Endothelial cell of umbilical vein (primary cell): ENCODE results near the gene GPSM1. TPM values are rescaled to one million over a fixed set of nuclear protein-coding genes. Genes with fewer than 3 reads are reported as not detected.

Experiments used
- BruUV-seq: library from RNA; stranded (reverse); fragments of 400-500 nt; replicated peaks from 2 replicates; lab custom pipeline; 2021; lab: Mats Ljungman, UMichigan
- CTCF ChIA-PET: fragments of 300-600, 350-600 bp; sonication (Branson Sonifier 250); formaldehyde crosslinking; loops from one replicate; lab custom pipeline; 2021; ENCODE audit warnings: antibody characterized with exemption, inconsistent platforms; lab: Charles Lee
- POLR2A ChIA-PET: fragments of 300-600, 350-600 bp; sonication (Branson Sonifier 250); formaldehyde crosslinking; loops from one replicate; lab custom pipeline; 2021; ENCODE audit warnings: antibody characterized with exemption, inconsistent platforms; lab: Charles Lee
- DNase-seq: peaks from one replicate; pipeline ENCODE4 v3.0.0-alpha.2; 2011; ENCODE audit warnings: low read depth, low spot score
- FAIRE-seq: peaks from 2 replicates; lab custom pipeline; 2011; peaks lifted over from hg19 to GRCh38; lab: Jason Lieb, UNC
- H2AFZ ChIP-seq: 2 replicates; pipeline ENCODE4 v1.6.0; 2012; ENCODE audit warnings: low read depth, low read length, control low read depth, inconsistent platforms
- H3K27ac ChIP-seq: 2 replicates; pipeline ENCODE4 v1.5.1; 2011; ENCODE audit warnings: low read depth, mild to moderate bottlenecking, control low read depth, low read length, moderate library complexity; ENCODE audit not compliant: insufficient read depth
- H3K27me3 ChIP-seq, 2 experiments: 2 replicates each; pipeline versions ENCODE4 v1.6.0 to v1.6.1; 2011; ENCODE audit warnings: low read length in 2 of 2, mixed read lengths in 1 of 2; ENCODE audit not compliant: control insufficient read depth in 2 of 2, insufficient read depth in 2 of 2
- H3K36me3 ChIP-seq, 2 experiments: 2 replicates in 1 of 2; 3 replicates in 1 of 2; pipeline ENCODE4 v1.5.1; 2011; ENCODE audit warnings: low read length in 2 of 2, mild to moderate bottlenecking in 1 of 2, moderate library complexity in 1 of 2; ENCODE audit not compliant: control insufficient read depth in 2 of 2, insufficient read depth in 2 of 2; ENCODE audit errors: extremely low read depth in 1 of 2
- H3K4me1 ChIP-seq: 3 replicates; pipeline ENCODE4 v1.5.1; 2011; ENCODE audit warnings: mild to moderate bottlenecking, low read length; ENCODE audit not compliant: control insufficient read depth, insufficient read depth; ENCODE audit errors: extremely low read depth
- H3K4me2 ChIP-seq: 2 replicates; pipeline ENCODE4 v1.6.1; 2011; ENCODE audit warnings: low read length, control low read depth, mixed read lengths; ENCODE audit not compliant: insufficient read depth
- H3K4me3 ChIP-seq, 3 experiments: fragments of 200-600 bp in 1 of 3; sonication (generic), shearing (Covaris generic) in 1 of 3; replicated peaks in 1 of 3; 2 replicates each; pipeline ENCODE4 v1.5.1; 2011 to 2016; ENCODE audit warnings: control low read depth in 3 of 3, low read length in 3 of 3, mild to moderate bottlenecking in 2 of 3, inconsistent platforms in 1 of 3, low read depth in 1 of 3, moderate library complexity in 1 of 3; ENCODE audit not compliant: insufficient read depth in 1 of 3
- H3K79me2 ChIP-seq: 2 replicates; pipeline ENCODE4 v1.6.0; 2012; ENCODE audit warnings: low read length, inconsistent platforms; ENCODE audit not compliant: control insufficient read depth, insufficient read depth
- H3K9ac ChIP-seq: replicated peaks from 2 replicates; pipeline ENCODE3; 2011; ENCODE audit warnings: low read length, control low read depth; ENCODE audit not compliant: insufficient read depth; ENCODE audit errors: extremely low read depth
- H3K9me1 ChIP-seq: replicated peaks from 3 replicates; pipeline ENCODE4 v1.6.0; 2011; ENCODE audit warnings: mild to moderate bottlenecking, low read length; ENCODE audit not compliant: control insufficient read depth, insufficient read depth; ENCODE audit errors: extremely low read depth
- H3K9me3 ChIP-seq: replicated peaks from 2 replicates; pipeline ENCODE4 v1.5.1; 2012; ENCODE audit warnings: low read length, inconsistent platforms; ENCODE audit not compliant: control insufficient read depth, insufficient read depth
- H4K20me1 ChIP-seq: replicated peaks from 2 replicates; pipeline ENCODE3; 2011; ENCODE audit warnings: mild to moderate bottlenecking, low read length; ENCODE audit not compliant: control insufficient read depth, insufficient read depth; ENCODE audit errors: extremely low read depth
- EZH2 ChIP-seq: IDR thresholded peaks from 2 replicates; pipeline ENCODE4 v1.6.1; 2012; ENCODE audit warnings: borderline replicate concordance, low read depth, mild to moderate bottlenecking, moderate library complexity, low read length, inconsistent platforms; ENCODE audit not compliant: severe bottlenecking
- FOS ChIP-seq: IDR thresholded peaks from 2 replicates; pipeline ENCODE4 v1.6.1; 2011; ENCODE audit warnings: mild to moderate bottlenecking, low read length, moderate library complexity, borderline replicate concordance; ENCODE audit not compliant: insufficient read depth
- GATA2 ChIP-seq: IDR thresholded peaks from 2 replicates; pipeline ENCODE4 v1.7.0; 2011; ENCODE audit warnings: low read depth, mild to moderate bottlenecking, moderate library complexity, mixed read lengths, low read length; ENCODE audit not compliant: insufficient read length, insufficient read depth
- JUN ChIP-seq: IDR thresholded peaks from 2 replicates; pipeline ENCODE4 v1.6.1; 2011; ENCODE audit warnings: borderline replicate concordance, low read depth; ENCODE audit not compliant: insufficient read length, insufficient read depth
- MYC ChIP-seq: IDR thresholded peaks from one replicate; pipeline ENCODE4 v1.6.1; 2011; ENCODE audit warnings: mild to moderate bottlenecking, low read depth, low read length
- POLR2A ChIP-seq: IDR thresholded peaks from 2 replicates; pipeline ENCODE4 v1.6.1; 2012; ENCODE audit warnings: low read depth, mild to moderate bottlenecking, control low read depth, low read length
- POLR2AphosphoS5 ChIP-seq: IDR thresholded peaks from 2 replicates; pipeline ENCODE4 v1.6.1; 2012; ENCODE audit warnings: low read depth, mild to moderate bottlenecking, control low read depth, low read length, moderate library complexity; ENCODE audit not compliant: insufficient read depth
- dilution Hi-C: fragments of 300-500 bp; cut with MboI; formaldehyde crosslinking; loops from one replicate; pipeline ENCODE4 v1.15.0; 2019; ENCODE audit warnings: low sequenced_read_pairs; ENCODE audit not compliant: extremely low pct_ligation_motif_present
- intact Hi-C: fragments of 100-400 bp; cut with micrococcal nuclease; formaldehyde crosslinking; loops from one replicate; pipeline ENCODE4 v1.10.0; 2022
- polyA plus RNA-seq, 4 experiments: library from polyadenylated mRNA; depleted of rRNA in 3 of 4; stranded (reverse) in 3 of 4; unstranded in 1 of 4; fragments of >200 nt; gene quantifications; 2 replicates each; pipeline versions ENCODE4 v1.2.1 to v1.2.3, GENCODE V29; 2011 to 2012; ENCODE audit warnings: missing spikeins in 1 of 4
- total RNA-seq: library from RNA; stranded (reverse); gene quantifications from 2 replicates; pipeline ENCODE4 v1.2.3, GENCODE V29; 2021
- TF ChIP-seq, protein P1 (sequence below), 2 donors: IDR thresholded peaks; 1 replicate in 1 of 2; 2 replicates in 1 of 2; pipeline ENCODE4 v1.5.1; 2011; ENCODE audit warnings: low read length in 2 of 2, mild to moderate bottlenecking in 2 of 2, moderate library complexity in 2 of 2, control low read depth in 1 of 2, inconsistent platforms in 1 of 2, low read depth in 1 of 2; ENCODE audit not compliant: insufficient read depth in 1 of 2; ENCODE audit errors: extremely low read depth in 1 of 2
- TF ChIP-seq, protein P2 (sequence below): IDR thresholded peaks from 2 replicates; pipeline ENCODE4 v1.6.1; 2011; ENCODE audit not compliant: insufficient read depth, insufficient read length

The GPSM1 gene
- total and polyA plus RNA-seq, 2 donors (not counting 3 experiments of a cell fraction or from before 2014, with no cell fraction given) = 34.6 to 47.1 TPM

DNA sequence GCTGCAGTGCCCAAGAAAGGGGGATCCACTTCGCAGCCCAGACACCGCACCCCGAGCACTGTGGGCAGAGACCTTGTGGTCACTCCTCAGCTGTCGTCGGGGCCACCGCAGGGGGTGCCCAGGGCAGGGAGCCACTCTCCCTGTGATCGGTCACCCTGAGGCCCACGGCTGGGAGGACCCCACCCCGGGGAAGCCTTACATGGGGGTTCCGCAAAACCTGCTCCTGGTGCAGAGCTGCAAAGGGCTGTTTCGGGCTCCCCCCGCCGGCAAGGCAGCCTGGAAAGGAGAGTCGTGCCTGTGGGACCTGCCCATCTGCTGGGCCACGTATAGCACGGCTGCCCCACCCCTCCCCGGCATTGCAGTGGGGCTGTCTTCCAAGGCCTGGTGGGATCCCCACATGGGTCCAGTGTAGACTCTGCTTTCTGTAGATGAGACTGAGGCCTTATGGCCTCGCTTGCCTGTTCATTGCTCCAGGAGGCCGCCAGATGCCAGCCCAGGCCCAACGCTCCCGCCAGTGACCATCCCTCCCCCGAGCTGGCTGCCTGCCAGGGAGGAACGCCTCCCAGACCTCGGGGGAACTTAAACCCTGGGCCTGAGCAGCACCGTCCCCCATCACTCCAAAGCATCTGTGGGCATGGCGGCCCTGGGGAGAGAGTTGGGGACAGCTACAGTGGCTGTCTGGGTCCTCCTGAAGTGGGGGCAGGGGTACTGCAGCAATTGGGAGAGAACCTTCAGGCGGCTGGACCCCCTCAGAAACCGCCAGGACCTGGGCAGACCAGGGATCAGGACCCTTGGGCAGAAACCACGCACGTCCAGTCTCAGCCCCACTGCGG, 37.8 kb downstream of the GPSM1 start:
- ChIA-PET CTCF (interaction anchor here (0.6 to 2.4 kb wide), 4 partner anchors 12 to 53 kb away, joined by 3 to 27 read pairs (median 6); no protein-coding TSS in a partner anchor), POLR2A (no interaction called here)
- no peak overlapping the region for H2AFZ ChIP-seq
- no peaks in the 10 kb centered on the region for H3K27me3 ChIP-seq
- FAIRE-seq (no peak), DNase-seq (no peak)
- H3K36me3 ChIP-seq = no peaks in the 10 kb centered on the region
- H3K4me1 ChIP-seq = peaks cover 7% of the 10 kb centered on the region
- no peaks in the 10 kb centered on the region for H3K9me1 ChIP-seq
- BruUV-seq = no TSS peak
- no peak overlapping the region for H3K27ac ChIP-seq
- intact Hi-C loops = no loop called here
- no peak overlapping the region for H3K4me3 ChIP-seq
- no peak overlapping the region for H3K4me2 ChIP-seq
- no peak for TF ChIP-seq JUN
- no peak for TF ChIP-seq POLR2A
- no peak for TF ChIP-seq MYC
- TF ChIP-seq POLR2AphosphoS5 = no peak
- TF ChIP-seq EZH2 = no peak
- TF ChIP-seq, protein P1, sequence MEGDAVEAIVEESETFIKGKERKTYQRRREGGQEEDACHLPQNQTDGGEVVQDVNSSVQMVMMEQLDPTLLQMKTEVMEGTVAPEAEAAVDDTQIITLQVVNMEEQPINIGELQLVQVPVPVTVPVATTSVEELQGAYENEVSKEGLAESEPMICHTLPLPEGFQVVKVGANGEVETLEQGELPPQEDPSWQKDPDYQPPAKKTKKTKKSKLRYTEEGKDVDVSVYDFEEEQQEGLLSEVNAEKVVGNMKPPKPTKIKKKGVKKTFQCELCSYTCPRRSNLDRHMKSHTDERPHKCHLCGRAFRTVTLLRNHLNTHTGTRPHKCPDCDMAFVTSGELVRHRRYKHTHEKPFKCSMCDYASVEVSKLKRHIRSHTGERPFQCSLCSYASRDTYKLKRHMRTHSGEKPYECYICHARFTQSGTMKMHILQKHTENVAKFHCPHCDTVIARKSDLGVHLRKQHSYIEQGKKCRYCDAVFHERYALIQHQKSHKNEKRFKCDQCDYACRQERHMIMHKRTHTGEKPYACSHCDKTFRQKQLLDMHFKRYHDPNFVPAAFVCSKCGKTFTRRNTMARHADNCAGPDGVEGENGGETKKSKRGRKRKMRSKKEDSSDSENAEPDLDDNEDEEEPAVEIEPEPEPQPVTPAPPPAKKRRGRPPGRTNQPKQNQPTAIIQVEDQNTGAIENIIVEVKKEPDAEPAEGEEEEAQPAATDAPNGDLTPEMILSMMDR (IDR thresholded peaks at IDR 0.05; ENCODE audit: extremely low read depth in 1 of 2, insufficient read depth in 1 of 2, low read depth in 1 of 2, low read length in 2 of 2) = no peak
- no peak for TF ChIP-seq FOS
- TF ChIP-seq, protein P2, sequence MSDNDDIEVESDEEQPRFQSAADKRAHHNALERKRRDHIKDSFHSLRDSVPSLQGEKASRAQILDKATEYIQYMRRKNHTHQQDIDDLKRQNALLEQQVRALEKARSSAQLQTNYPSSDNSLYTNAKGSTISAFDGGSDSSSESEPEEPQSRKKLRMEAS = no peak
- no peak for TF ChIP-seq GATA2
- no peaks in the 10 kb centered on the region for H4K20me1 ChIP-seq
- H3K9me3 ChIP-seq = no peaks in the 10 kb centered on the region
- H3K9ac ChIP-seq = no peak overlapping the region
- H3K79me2 ChIP-seq = peaks cover 3% of the 10 kb centered on the region
- dilution Hi-C loops = no loop called here
